ENCODE data around the gene KIAA1755.

KIAA1755 gene

GRCh38 chr20:38260378-38261053, at the start of gene KIAA1755:
Gene KIAA1755, minus strand, starts transcription at chr20:38260735. Its CDS starts 235 bp downstream, at chr20:38260500.
- peak within 1 kb of the TSS; percentile 41 for H3K4me3 ChIP-seq (ENCODE audit: low read depth, low read length)
- DNase-seq (ENCODE audit: low read depth), result no peak

DNA sequence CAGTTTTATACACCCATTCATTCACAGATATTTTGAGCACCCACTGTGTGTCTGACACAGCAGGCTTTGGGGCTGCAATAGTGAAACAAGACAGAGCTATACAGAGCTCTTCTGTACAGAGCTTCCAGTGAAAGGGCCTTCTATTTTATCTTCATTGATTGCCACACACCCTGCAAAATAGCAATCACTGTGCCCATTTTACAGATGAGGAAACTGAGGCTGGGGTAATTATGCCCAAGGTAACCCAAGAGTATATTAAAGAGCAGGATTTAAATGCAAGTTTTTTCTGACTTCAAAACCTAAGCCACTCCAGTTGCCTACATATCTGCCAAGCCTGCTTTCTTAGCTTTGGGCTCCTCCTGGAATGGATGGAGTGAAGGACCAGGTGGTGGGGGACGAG, 47.9 kb upstream of the KIAA1755 start:
- H3K4me3 ChIP-seq (ENCODE audit: low read depth, low read length), result no peak overlapping the region

GRCh38 chr20:38308047-38308438, 47.5 kb upstream of the KIAA1755 start:
- H3K4me3 ChIP-seq (ENCODE audit: low read depth, low read length), result no peak overlapping the region
- no peak for DNase-seq (ENCODE audit: low read depth)

More for the DNA sequence above, 47.9 kb upstream of the KIAA1755 start:
- DNase-seq (ENCODE audit: low read depth), result no peak

DNA sequence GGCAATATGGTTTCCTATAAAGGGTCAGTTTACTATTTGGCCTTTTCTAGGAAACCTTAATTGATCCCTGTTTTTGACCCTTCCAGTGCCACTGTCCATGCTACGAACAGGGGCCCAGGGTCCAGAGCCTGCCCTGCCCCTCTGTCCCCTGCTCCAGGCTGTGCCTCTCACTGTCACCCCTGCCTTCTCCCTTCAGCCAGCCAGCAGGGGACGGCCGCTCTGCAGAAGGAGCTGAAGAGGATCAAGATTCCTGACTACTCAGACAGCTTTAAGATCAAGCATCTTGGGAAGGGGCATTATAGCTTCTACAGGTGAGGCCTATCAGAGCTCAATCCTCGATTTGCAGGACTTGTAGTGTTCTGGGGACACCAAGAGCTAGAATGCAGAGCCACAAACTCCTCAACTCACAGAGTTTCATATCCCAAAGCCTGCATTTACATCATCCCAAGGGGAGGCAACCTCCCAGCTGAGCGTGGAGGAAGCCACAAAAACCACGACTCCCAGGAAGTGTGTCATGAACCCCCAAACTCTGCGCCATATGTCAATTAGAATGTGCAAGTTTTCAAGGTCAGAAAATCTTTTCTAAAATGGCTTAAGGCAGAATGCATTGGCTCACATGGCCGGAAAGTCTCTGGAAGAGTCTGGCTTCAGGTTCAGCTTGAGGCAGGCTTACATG, 47.0 kb upstream of the KIAA1755 start:
- no peak overlapping the region for H3K4me3 ChIP-seq (ENCODE audit: low read depth, low read length)
- DNase-seq (ENCODE audit: low read depth), result no peak

DNA sequence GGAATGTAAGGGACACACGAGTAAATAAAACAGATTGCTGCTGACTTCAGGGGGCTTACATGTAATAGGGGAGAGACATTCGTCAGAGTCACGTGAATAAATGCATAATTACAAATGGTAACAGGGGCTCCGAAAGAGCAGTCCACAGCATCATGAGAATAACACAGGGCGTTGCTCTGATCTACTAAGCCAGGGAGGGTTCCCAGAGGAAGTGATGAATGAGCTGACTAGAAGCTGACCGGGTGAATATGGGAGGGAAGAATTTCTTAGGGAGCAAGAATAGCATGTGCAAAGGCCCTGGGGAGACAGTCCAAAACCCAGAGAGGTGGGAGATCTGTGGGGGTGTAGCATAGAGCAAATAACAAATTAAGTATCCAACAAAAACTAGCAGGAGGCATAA, 45.8 kb upstream of the KIAA1755 start:
- no peak for DNase-seq (ENCODE audit: low read depth)
- H3K4me3 ChIP-seq (ENCODE audit: low read depth, low read length), result no peak overlapping the region

DNA sequence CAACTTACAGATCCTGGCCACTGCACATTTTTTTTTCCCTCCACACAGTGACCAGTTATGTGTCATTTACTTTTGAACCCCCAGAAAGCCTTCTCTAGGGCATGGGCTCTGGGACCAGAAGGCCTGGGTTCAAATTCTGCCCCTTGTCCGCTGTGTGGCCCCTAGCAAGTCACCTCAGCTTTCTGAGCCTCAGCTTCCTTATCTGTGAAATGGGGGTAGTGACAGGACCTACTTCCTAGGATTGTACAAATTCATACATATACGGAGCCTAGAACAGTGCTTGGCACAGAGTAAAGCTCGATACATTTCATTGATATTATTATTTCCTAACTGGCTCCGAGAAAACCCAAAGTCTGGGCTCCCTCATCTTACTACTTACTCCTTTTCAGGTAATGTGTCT, 45.0 kb upstream of the KIAA1755 start:
- no peak overlapping the region for H3K4me3 ChIP-seq (ENCODE audit: low read depth, low read length)
- no peak for DNase-seq (ENCODE audit: low read depth)

DNA sequence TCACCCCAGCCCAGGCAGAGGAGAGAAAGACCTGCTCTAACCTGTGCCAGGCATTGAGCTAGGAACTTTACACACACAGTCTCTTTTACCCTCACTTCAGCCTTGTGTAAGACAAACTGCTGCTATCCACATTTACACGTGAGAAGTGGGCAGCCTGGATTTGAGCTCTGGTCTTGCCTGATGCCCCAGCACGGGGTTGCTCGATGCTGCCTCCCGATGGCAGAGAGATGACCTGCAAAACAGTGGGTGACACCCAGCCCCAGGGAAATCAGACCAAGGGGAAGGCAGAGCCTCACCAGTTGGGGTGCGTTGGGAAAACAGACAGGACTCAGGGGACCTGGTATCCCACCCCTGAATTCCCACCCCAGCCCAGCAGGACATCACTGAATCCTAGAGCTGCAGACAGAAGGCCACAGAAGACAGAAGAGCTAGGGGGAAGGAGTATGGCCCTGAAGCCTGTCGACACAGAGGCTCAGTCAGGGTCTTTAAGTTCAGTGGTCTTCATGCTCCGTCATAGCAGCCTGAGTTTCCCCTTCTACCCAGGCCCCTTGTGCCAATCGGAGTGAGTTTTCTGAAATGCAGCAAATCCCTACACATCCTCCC, 44.4 kb upstream of the KIAA1755 start:
- no peak overlapping the region for H3K4me3 ChIP-seq (ENCODE audit: low read depth, low read length)
- DNase-seq (ENCODE audit: low read depth), result no peak

GRCh38 chr20:38303908-38304379, 43.4 kb upstream of the KIAA1755 start, which contains the start of gene BPI:
Gene BPI, plus strand, starts transcription at chr20:38304156. Its CDS starts 68 bp downstream, at chr20:38304224.
- H3K4me3 ChIP-seq (ENCODE audit: low read depth, low read length), result no peak within 1 kb of the TSS
- DNase-seq (ENCODE audit: low read depth), result peak; percentile 62

DNA sequence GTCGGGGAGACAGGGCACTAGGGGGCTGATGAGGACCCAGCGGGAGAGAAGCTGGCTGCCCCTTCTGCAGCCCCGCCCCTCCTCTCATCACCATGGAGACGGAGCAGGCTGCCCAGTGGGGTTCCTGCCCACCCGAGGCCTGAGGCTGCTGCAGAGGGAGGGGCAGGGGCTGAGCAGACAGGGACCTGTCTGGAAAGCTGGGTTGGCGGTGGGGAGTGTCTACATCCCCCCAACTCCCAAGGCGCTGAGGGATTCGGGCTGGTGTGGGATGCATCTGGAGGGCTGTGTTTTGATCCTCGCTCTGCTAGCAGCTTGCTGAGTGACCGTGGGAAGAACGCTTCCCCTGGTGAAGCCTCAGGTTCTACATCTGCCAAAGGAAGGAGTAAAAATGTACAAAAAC, 42.3 kb upstream of the KIAA1755 start:
- H3K4me3 ChIP-seq (ENCODE audit: low read depth, low read length), result no peak overlapping the region
- no peak for DNase-seq (ENCODE audit: low read depth)

DNA sequence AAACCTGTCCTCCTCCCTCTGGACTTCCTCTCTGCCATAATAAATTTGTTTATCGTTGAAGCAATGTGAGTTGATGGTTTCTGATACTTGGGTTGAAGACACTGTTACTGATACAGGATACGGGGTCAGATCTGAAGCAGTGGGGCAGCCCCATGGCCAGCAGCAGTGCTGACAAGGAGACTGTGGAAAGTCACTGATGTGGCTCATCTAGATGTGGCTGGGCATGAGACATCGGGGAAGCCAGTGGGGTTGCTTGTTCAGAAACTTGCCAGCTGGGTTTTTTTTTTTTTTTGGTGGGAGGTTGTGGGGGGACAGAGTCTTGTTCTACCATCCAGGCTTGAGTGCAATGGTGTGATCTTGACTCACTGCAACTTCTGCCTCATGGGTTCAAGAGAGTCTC, 40.8 kb upstream of the KIAA1755 start:
- H3K4me3 ChIP-seq (ENCODE audit: low read depth, low read length), result no peak overlapping the region
- DNase-seq (ENCODE audit: low read depth), result no peak

GRCh38 chr20:38300438-38300837, 39.9 kb upstream of the KIAA1755 start:
- DNase-seq (ENCODE audit: low read depth), result no peak

GRCh38 chr20:38299963-38300362, 39.4 kb upstream of the KIAA1755 start:
- no peak for DNase-seq (ENCODE audit: low read depth)
- no peak overlapping the region for H3K4me3 ChIP-seq (ENCODE audit: low read depth, low read length)

More at GRCh38 chr20:38300438-38300837, 39.9 kb upstream of the KIAA1755 start:
- H3K4me3 ChIP-seq (ENCODE audit: low read depth, low read length), result no peak overlapping the region

DNA sequence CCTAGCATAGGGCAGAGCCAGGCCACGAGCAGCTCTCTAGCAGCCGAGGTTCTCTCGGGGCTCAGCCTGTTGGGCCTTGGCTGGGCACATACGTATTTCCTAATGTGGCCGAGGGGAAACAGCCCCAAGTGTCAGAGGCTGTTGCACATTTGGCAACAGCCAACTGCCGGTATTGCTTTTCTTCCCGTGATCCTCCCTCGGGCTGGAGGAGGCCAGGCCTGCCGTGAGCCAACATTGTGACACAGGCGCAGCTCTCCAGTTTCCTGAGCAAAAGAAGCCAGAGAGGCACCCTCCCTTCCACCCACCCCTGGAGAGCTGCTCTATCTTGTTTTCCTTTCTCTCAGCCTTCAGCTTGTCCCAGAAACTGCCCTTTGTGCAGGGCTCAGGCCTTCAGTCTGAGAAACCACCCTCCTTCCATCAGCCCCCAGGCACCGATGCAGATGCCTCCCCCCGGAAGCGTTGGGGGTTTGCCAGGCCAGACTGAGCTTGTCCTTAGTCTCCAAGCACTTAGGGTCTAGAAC, 38.3 kb upstream of the KIAA1755 start:
- DNase-seq (ENCODE audit: low read depth), result peak; percentile 67
- no peak overlapping the region for H3K4me3 ChIP-seq (ENCODE audit: low read depth, low read length)

DNA sequence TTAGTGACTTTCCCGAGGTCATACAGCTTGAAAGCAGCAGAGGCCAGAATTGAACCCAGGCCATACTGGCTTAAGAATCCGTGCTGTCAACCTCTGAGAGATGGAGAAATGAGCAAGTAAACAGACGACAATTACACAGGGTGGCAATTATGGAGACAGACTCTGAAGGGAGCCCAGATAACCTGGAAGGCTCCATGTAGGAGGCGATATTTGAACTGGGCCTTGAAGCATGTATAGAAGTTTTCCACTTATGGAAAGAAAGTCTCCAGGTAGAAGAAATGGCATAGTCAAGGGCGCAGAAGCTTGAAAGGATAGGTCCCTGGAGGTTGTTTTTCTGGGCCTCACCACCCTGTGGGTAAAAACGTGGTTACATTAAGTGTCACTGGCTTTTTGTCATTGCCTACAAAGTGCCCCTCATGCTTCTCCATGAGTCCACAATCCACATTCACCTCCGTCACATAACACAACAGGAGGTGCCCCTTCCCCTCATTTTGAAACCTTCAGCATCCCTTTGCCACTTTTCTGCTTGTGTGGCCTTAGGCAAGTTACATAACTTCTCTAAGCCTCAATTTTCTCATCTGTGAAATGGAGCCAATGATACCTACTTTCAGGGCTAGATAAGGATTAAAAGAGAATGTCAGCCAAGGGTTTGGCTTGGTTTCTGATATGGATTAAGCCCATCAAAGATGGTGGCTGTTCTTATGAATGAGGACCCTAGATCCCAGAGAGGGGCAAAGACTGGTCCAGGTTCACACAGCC, 37.6 kb upstream of the KIAA1755 start:
- H3K4me3 ChIP-seq (ENCODE audit: low read depth, low read length), result no peak overlapping the region
- DNase-seq (ENCODE audit: low read depth), result no peak

DNA sequence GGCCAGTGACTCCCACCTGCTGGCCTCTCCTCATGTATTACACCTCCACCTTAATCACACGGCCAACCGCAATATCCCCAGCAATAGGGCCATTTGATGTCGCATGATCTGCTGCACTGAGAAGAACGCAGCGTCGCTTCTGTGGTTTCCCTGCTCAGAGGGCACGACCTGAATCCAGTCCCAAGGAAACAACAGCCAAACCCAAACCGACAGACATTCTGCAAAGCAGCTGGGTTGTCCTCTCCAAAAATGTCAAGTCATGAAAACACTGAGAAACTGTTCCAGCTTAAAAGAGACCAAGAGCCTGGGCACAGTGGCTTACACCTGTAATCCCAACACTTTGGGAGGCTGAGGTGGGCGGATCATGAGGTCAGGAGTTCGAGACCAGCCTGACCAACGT, 35.9 kb upstream of the KIAA1755 start:
- no peak overlapping the region for H3K4me3 ChIP-seq (ENCODE audit: low read depth, low read length)
- no peak for DNase-seq (ENCODE audit: low read depth)

GRCh38 chr20:38295811-38296210, 35.3 kb upstream of the KIAA1755 start:
- H3K4me3 ChIP-seq (ENCODE audit: low read depth, low read length), result no peak overlapping the region
- no peak for DNase-seq (ENCODE audit: low read depth)

DNA sequence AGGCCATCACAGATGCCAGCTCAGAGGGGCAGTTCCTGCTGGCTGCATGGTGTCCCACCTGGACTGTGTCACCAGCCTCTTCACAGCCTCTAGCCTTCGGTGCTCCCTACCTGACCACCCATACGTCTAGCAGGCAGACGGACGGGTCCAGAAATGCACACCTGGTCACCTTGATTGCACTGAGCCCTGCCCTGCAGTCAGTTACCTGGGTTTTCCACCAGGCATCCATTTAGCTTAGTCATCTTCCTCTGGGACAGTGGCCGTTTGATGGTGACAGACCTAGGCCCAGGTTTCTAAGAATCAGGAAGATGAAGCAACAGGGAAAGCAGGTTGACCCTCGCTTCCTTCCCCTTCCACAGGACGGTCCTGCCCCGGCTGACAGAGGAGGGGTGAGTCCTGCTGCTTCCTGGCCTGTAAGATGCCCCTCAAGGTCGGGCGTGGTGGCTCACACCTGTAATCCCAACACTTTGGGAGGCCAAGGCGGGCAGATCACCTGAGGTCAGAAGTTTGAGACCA, 33.6 kb upstream of the KIAA1755 start:
- no peak overlapping the region for H3K4me3 ChIP-seq (ENCODE audit: low read depth, low read length)
- DNase-seq (ENCODE audit: low read depth), result no peak

GRCh38 chr20:38293491-38294065, 33.0 kb upstream of the KIAA1755 start:
- DNase-seq (ENCODE audit: low read depth), result no peak
- H3K4me3 ChIP-seq (ENCODE audit: low read depth, low read length), result no peak overlapping the region

DNA sequence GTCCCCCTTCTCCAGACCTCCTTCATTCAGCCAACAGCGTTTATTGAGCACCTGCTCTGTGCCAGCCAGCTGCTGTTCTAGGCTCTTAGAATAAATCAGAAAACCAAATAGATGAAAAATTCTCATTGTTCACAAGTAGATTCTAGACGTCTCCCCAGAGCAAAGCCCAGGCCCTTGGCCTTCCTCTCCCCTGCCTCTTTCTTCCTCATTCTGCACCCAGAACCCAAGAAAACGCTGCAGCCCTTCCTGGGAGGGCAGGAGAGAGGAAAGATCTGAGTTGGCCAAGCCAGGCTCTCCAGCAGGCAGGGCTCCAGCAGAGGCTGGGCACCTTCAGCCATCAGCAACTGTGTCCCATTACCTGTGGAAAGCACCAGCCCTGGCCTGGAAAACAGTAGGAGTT, 31.4 kb upstream of the KIAA1755 start:
- no peak overlapping the region for H3K4me3 ChIP-seq (ENCODE audit: low read depth, low read length)
- DNase-seq (ENCODE audit: low read depth), result no peak

All from skeletal muscle cell (primary cell).